Measurements from ENCODE around the gene PGM5.
"Not testable (repeated sequence)": the region's sequence is repeated elsewhere in the genome, so short reads cannot be mapped to it uniquely, and the experiment has no call there.

- TF ChIP-seq POLR2A (IDR thresholded peaks at IDR 0.05) = not testable (repeated sequence)
- TF ChIP-seq, protein P1, sequence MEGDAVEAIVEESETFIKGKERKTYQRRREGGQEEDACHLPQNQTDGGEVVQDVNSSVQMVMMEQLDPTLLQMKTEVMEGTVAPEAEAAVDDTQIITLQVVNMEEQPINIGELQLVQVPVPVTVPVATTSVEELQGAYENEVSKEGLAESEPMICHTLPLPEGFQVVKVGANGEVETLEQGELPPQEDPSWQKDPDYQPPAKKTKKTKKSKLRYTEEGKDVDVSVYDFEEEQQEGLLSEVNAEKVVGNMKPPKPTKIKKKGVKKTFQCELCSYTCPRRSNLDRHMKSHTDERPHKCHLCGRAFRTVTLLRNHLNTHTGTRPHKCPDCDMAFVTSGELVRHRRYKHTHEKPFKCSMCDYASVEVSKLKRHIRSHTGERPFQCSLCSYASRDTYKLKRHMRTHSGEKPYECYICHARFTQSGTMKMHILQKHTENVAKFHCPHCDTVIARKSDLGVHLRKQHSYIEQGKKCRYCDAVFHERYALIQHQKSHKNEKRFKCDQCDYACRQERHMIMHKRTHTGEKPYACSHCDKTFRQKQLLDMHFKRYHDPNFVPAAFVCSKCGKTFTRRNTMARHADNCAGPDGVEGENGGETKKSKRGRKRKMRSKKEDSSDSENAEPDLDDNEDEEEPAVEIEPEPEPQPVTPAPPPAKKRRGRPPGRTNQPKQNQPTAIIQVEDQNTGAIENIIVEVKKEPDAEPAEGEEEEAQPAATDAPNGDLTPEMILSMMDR (IDR thresholded peaks at IDR 0.05) = not testable (repeated sequence)
Observed at GRCh38 chr9:68389558-68389957, 33.1 kb downstream of the PGM5 start.
